Measurements from ENCODE around the gene AATK.

Gene AATK, protein sequence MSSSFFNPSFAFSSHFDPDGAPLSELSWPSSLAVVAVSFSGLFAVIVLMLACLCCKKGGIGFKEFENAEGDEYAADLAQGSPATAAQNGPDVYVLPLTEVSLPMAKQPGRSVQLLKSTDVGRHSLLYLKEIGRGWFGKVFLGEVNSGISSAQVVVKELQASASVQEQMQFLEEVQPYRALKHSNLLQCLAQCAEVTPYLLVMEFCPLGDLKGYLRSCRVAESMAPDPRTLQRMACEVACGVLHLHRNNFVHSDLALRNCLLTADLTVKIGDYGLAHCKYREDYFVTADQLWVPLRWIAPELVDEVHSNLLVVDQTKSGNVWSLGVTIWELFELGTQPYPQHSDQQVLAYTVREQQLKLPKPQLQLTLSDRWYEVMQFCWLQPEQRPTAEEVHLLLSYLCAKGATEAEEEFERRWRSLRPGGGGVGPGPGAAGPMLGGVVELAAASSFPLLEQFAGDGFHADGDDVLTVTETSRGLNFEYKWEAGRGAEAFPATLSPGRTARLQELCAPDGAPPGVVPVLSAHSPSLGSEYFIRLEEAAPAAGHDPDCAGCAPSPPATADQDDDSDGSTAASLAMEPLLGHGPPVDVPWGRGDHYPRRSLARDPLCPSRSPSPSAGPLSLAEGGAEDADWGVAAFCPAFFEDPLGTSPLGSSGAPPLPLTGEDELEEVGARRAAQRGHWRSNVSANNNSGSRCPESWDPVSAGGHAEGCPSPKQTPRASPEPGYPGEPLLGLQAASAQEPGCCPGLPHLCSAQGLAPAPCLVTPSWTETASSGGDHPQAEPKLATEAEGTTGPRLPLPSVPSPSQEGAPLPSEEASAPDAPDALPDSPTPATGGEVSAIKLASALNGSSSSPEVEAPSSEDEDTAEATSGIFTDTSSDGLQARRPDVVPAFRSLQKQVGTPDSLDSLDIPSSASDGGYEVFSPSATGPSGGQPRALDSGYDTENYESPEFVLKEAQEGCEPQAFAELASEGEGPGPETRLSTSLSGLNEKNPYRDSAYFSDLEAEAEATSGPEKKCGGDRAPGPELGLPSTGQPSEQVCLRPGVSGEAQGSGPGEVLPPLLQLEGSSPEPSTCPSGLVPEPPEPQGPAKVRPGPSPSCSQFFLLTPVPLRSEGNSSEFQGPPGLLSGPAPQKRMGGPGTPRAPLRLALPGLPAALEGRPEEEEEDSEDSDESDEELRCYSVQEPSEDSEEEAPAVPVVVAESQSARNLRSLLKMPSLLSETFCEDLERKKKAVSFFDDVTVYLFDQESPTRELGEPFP (N-terminal part only)

GRCh38 chr17:81166033-81166492 lies at the start of gene AATK:
AATK (minus strand) TSS chr17:81166221; CDS start chr17:81165992, 229 bp downstream.
- no peak for DNase-seq (ENCODE audit: low read depth)

DNA sequence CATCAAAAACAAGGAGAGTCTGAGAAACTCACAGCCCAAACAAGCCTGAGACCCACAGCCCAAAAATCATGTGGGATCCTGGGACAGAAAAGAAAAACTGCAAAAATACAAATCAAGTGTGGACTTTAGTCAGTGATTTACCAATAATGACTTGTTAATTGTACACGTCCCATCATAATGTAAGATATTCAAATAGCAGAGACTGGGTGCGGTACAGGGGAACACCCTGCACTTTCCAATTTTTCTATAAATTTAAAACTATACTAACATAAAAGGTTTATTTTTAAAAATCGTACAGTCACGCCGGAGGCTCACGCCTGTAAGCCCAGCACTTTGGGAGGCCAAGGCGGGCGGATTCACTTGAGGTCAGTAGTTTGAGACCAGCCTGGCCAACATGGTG lies 48.0 kb upstream of the AATK start:
- DNase-seq (ENCODE audit: low read depth) = no peak

DNA sequence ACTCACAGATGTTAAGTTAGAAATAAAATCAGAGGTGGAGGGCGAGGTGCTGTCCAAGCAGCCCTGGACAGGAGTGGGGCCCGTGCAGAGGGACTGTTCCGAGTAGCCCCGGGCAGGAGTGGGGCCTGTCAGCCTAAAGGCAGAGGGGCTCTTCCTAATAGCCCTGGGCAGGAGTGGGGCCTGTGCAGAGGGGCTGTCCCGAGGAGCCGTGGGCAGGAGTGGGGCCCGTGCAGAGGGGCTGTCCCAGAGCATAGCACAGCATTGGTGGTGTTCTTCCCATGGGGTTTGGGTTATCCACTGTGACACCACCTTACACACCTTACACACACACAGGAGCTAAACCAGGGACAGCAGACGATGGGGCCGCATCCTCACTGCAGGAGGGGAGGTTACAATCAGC lies 46.3 kb upstream of the AATK start:
- DNase-seq (ENCODE audit: low read depth) = no peak

- DNase-seq (ENCODE audit: low read depth) = no peak
Observed at GRCh38 chr17:81210868-81211267, 44.8 kb upstream of the AATK start.

- no peak for DNase-seq (ENCODE audit: low read depth)
Observed at GRCh38 chr17:81210466-81210865, 44.4 kb upstream of the AATK start.

DNA sequence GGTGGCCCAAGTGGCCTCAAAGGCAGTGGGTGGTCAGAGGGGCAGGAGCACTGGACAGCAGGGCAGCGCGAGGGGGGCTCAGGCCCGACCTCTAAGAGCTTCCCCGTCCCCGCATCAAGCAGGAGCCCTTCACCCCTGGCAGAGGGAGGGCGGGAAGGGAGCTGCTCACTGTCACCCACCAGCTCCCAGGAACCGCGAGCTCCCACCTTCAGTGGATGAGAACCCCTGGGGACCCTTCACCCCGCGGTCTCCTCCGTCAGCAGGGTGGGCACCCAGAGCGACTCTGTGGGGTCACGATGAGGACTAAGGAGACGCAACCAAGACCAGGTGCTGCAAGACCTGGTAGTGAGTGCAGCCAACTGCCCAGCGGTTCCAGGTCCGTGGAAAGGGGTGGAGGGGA lies 43.1 kb upstream of the AATK start:
- no peak for DNase-seq (ENCODE audit: low read depth)

DNA sequence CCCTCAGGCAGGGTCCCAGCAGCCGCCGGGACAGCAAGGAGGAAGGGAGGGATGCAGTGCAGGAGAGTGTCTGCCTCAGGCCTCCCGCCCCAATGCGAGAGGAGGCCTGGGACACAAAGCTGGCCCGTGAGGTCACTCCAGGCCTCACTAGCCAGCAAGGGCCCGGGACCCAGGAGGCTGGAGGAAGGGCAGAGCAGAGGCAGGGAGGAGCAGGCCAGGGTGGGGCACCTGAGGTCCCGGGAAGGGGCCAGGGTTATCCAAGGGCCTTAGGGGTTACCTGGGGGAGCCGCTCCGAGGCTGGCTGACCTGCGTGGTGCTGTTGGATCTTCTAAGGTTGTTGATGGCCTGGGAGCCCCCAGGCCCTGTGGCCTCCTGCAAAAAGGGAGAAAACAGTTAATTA lies 42.6 kb upstream of the AATK start:
- DNase-seq (ENCODE audit: low read depth) = no peak

GRCh38 chr17:81207610-81208581 lies 41.9 kb upstream of the AATK start:
- DNase-seq (ENCODE audit: low read depth) = no peak

- DNase-seq (ENCODE audit: low read depth) = no peak
Observed at GRCh38 chr17:81206657-81207056, 40.6 kb upstream of the AATK start.

DNA sequence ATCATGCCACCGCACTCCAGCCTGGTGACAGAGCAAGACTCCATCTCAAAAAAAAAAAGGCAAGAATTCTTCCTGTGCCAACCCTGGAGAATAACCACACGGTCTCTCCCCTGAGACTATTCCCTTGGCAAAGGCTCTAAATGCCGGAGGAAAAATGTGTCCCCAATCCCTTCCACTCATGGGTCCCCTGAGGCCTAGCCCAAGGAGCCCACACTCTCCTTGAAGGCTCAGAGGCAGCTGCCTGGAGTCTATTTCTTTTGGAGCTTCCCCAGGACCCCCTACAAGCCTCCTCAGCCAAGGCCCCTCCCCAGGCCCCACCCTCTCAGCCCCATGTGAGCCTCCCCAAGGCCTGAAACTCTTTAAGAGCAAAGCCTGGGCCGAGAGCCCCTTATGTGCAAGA lies 40.1 kb upstream of the AATK start:
- DNase-seq (ENCODE audit: low read depth) = no peak

DNA sequence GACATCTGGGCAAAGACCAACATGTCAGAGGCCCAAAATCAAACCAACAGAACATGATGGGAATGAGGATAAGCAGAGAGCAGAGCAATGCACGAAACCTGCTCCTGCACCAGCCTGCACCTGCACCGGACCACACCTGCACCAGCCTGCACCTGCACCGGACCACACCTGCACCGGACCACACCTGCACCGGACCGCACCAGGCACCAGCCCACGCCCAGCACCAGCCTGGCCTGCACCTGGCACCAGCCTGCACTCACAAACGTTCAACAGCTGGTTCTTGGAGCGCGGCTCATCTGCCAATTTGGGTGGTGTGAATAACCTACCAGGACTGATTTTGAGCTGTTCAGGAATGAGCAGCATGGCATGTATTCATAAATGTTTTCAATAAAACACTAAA lies 38.6 kb upstream of the AATK start:
- DNase-seq (ENCODE audit: low read depth) = no peak

DNA sequence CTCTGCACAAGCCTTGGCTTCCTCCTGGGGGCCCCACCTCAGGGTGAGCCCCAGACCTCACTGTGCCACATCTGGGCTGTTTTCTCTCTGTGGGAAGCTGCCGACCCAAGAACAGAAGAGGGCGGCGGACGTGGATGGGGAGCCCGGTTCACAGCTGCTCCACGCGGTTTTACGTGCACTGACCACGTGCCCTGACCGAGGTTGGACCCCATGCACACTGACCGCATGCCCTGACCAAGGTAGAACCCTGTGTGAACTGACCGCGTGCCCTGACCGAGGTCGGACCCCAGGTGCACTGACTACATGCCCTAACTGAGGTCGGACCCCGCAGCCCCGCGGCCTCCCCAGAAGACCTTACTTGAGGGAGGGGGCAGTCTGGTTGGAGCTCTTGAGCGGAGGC lies 37.1 kb upstream of the AATK start:
- DNase-seq (ENCODE audit: low read depth) = no peak

- no peak for DNase-seq (ENCODE audit: low read depth)
Observed at GRCh38 chr17:81202318-81202717, 36.3 kb upstream of the AATK start.

DNA sequence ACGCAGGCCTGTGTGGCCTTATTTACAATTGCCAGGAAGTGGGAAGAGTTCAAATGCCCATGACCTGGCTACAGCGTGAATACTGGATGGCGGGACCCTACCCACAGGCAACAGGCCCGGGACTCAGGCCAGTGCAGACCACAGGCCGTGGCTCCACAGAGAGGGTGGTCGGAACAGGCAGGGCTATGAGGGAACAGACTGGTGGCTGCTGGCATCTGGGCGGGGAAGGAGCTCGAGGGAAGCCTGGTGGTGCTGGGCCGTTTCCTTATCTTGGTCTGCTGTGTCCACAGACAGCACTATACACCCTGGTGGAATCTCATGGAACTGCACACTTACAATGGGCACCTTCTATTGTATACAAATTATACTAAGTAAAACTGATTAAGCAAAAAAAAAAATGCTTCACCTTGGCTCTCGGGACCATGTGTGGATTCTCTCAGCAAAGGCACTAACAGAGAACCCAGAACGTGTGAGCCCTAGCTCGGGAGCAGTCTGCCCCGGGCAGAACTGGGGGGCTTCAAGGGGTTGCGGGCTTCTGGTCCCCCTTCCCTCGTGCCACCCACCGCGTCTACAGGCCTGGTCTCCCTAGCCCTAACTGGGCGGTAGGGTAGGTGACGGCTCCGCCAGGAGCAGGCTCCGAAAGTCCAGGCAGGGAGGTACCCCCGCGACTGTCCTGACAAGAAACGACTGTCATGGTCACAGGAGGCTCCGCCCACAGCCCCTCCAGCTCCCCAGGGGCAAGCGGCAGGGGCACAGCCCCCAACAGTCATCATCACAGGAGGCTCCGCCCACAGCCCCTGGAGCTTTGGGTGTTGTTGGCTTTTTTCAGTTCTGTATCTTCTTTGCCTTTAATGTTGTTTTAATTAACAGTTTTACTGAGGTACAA lies 34.9 kb upstream of the AATK start:
- DNase-seq (ENCODE audit: low read depth) = no peak

DNA sequence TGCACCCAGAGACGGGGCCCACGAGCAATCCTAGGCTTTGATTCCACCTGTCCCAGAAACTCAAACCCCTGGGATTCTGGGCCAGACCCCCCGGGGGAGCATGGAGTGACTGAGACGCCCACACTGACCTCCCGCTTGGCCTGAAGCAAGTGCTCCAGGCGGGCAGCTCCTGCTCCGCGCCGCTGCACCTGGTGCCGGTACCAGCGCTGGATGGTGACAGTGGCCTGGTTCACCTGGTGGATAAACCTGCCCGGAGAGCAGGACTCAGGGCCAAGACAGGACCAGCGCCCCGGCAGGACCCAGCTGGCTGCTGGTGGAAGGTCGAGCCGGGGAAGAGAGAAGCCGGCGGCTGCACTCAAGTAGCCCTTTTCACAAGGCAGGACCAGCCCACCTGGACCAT lies 34.2 kb upstream of the AATK start:
- no peak for DNase-seq (ENCODE audit: low read depth)

- no peak for DNase-seq (ENCODE audit: low read depth)
Observed at GRCh38 chr17:81199482-81199830, 33.4 kb upstream of the AATK start.

DNA sequence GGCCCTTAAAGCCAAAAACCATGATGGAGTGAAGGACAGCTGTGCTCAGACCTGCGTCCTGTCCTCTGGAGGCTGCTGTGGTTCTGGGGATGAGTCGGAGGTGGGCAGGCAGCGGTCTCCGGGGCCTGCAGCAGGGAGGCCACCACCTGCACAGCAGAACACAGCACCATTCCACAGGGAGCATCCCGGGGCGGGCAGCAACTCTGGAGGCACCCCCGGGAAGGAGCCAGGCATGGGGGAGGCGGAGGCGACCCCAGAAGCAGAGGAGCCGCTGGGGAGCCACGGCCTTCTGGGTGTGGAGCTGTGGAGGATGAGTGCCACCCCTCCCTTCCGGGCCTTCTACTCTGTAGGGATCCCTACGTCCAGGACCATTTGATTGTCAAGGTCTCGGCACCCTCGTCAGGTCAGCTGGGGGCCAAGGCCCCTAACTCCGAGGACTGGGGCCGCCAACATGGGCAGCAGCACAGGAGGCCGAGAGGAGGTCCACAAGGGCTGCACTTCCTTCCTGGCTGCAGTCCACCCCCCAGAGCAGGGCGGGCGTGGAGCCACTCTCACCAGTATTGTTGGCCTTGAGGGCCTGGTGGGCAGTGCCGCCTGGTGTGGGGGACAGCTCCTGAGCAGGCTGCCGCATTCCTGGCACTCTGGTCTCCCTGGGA lies 32.9 kb upstream of the AATK start:
- no peak for DNase-seq (ENCODE audit: low read depth)

GRCh38 chr17:81197831-81198490 lies 31.9 kb upstream of the AATK start:
- DNase-seq (ENCODE audit: low read depth) = no peak

- no peak for DNase-seq (ENCODE audit: low read depth)
Observed at GRCh38 chr17:81197409-81197795, 31.4 kb upstream of the AATK start.
